H54 (cell line): ENCODE measurements around the gene NSMCE1.

ENCODE experiments used
- DNase-seq: peaks from one replicate; pipeline ENCODE4 v3.0.0; 2011; ENCODE audit warnings: low spot score, mixed read lengths; ENCODE audit not compliant: insufficient read length
- FAIRE-seq: peaks from 3 replicates; lab custom pipeline; 2011; peaks lifted over from hg19 to GRCh38; lab: Jason Lieb, UNC
- POLR2A ChIP-seq: IDR thresholded peaks from 2 replicates; pipeline ENCODE4 v1.6.1; 2011; ENCODE audit warnings: low read depth, mild to moderate bottlenecking, low read length

NSMCE1 gene

GRCh38 chr16:27222249-27223225 lies 46.0 kb downstream of the NSMCE1 start:
- DNase-seq = peak; percentile 88
- no peak for FAIRE-seq

GRCh38 chr16:27221576-27222248 lies 46.9 kb downstream of the NSMCE1 start:
- no peak for TF ChIP-seq POLR2A
- FAIRE-seq (no peak), DNase-seq (no peak)

More at GRCh38 chr16:27222249-27223225, 46.0 kb downstream of the NSMCE1 start:
- TF ChIP-seq POLR2A = no peak

- no peak for DNase-seq
- FAIRE-seq = no peak
- TF ChIP-seq POLR2A = no peak
Observed at GRCh38 chr16:27220991-27221390, 47.6 kb downstream of the NSMCE1 start.

- TF ChIP-seq POLR2A = no peak
Observed at GRCh38 chr16:27220527-27220926, 48.0 kb downstream of the NSMCE1 start.

GRCh38 chr16:27220120-27220519 lies 48.5 kb downstream of the NSMCE1 start:
- DNase-seq (no peak), FAIRE-seq (no peak)
- TF ChIP-seq POLR2A = no peak

More at GRCh38 chr16:27220527-27220926, 48.0 kb downstream of the NSMCE1 start:
- DNase-seq (no peak), FAIRE-seq (no peak)

- FAIRE-seq (no peak), DNase-seq (no peak)
- TF ChIP-seq POLR2A = no peak
Observed at GRCh38 chr16:27219161-27219560, 49.4 kb downstream of the NSMCE1 start.

GRCh38 chr16:27218756-27219155 lies 49.8 kb downstream of the NSMCE1 start:
- DNase-seq (no peak), FAIRE-seq (no peak)
- no peak for TF ChIP-seq POLR2A

- no peak for FAIRE-seq
- TF ChIP-seq POLR2A = no peak
- no peak for DNase-seq
Observed at GRCh38 chr16:27217256-27217655, 51.3 kb downstream of the NSMCE1 start.

- TF ChIP-seq POLR2A = no peak
- FAIRE-seq = no peak
- no peak for DNase-seq
Observed at GRCh38 chr16:27216297-27216885, 52.2 kb downstream of the NSMCE1 start.

- no peak for TF ChIP-seq POLR2A
- DNase-seq (no peak), FAIRE-seq (no peak)
Observed at GRCh38 chr16:27215660-27216059, 52.9 kb downstream of the NSMCE1 start.

GRCh38 chr16:27214084-27214961 lies 54.2 kb downstream of the NSMCE1 start:
- TF ChIP-seq POLR2A = no peak
- FAIRE-seq (no peak), DNase-seq (no peak)

- TF ChIP-seq POLR2A = no peak
- DNase-seq = no peak
- no peak for FAIRE-seq
Observed at GRCh38 chr16:27211026-27211425, 57.5 kb downstream of the NSMCE1 start.

- FAIRE-seq (no peak), DNase-seq (no peak)
- TF ChIP-seq POLR2A = no peak
Observed at GRCh38 chr16:27210174-27210573, 58.4 kb downstream of the NSMCE1 start.
